GM19463 (cell line): ENCODE measurements around the gene SLC16A2.
A peak's percentile ranks its signal among the peaks of the same experiment; 100 is the strongest.

Source experiments
- ATAC-seq: cut with Tn5 transposase; IDR thresholded peaks from one replicate; pipeline ENCODE4 v1.9.1; 2021; ENCODE audit warnings: mild to moderate bottlenecking, moderate library complexity; ENCODE audit not compliant: unreplicated experiment

The SLC16A2 gene

GRCh38 chrX:74535408-74536151 is 114.3 kb downstream of the SLC16A2 start:
- ATAC-seq = peak; percentile 27

GRCh38 chrX:74536152-74536831 is 115.0 kb downstream of the SLC16A2 start:
- ATAC-seq = peak; percentile 53

- peak; percentile 10 for ATAC-seq
Observed at GRCh38 chrX:74536832-74537371, 115.6 kb downstream of the SLC16A2 start.

GRCh38 chrX:74540635-74541249 is 119.4 kb downstream of the SLC16A2 start:
- no peak for ATAC-seq

- ATAC-seq = no peak
Observed at GRCh38 chrX:74545880-74546523, 124.7 kb downstream of the SLC16A2 start.

GRCh38 chrX:74546984-74547383 is 125.7 kb downstream of the SLC16A2 start:
- no peak for ATAC-seq

DNA sequence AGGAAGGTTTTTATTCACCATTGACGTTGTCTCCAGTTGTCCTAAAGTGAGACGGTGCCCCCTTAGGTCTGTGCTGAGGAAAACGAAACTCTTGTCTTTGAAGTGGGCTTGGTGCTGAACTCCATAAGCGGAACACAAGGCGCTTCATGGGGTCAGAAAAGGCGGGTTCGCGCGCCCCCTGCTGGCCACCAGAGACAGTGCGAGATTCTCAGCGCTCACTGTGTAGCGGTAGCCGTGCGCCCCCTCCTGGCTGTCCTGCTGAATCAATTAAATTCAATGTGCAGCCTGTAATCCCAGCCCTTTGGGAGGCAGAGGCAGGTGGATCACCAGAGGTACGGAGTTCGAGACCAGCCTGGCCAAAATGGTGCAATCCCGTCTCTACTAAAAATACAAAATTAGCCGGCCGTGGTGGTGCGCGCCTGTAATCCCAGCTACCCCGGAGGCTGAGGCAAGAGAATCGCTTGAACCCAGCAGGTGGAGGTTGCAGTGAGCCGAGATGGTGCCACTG is 129.1 kb downstream of the SLC16A2 start:
- ATAC-seq = peak; percentile 91

GRCh38 chrX:74551934-74552333 is 130.6 kb downstream of the SLC16A2 start:
- ATAC-seq = no peak

GRCh38 chrX:74557378-74557777 is 136.1 kb downstream of the SLC16A2 start:
- no peak for ATAC-seq

DNA sequence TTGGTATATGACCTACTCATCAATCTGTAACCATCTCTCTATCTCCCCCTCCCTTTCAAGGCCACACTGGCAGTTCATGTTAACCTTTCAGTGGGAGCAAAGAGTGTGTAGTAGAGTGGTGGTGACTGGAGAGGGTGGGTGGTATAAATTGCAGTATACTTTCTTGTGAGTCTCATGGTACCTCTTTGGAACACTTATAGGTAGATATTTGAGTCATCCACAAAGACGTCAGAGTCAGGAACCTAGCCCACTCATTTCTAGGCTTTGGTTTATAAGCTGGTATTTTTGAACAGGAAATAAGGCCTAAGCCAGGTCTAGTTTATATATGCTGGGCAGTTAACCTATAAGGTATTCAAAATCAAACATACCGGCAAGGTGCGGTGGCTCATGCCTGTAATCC is 156.8 kb downstream of the SLC16A2 start:
- ATAC-seq = no peak

DNA sequence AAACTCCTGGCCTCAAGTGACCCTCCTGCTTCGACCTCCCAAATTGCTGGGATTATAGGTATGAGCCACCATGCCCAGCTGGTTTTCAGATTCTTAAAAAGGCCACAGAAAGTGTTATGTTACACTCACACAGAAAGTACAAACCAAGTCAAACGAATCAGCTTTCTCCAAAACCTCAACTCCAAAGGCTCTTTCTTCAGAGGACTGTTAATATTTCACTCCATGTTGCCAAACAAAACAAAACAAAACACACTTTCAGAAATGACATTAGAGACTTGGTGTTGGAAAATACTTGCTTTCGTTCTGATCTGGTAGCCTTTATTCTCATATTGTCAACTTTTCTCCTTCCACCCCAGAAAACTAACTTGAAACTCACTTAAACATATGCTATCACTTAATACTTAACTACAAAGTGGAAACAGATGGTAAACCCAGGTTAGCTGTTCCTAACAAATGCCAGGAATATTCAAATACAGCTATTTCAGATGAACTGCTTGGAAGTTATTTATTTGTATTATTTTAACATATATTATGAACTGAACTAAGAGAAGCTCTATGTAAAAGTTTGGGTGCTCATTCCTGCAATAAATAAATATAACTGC is 158.4 kb downstream of the SLC16A2 start:
- ATAC-seq = no peak
